NCI-H2081 (cell line): ENCODE results near the gene PLEKHA7.
A peak's percentile ranks its signal among the peaks of the same experiment; 100 is the strongest.

Source experiments
- DNase-seq, 2 experiments: peaks; one replicate each; lab custom pipeline; 2025; lab: John Stamatoyannopoulos, UW

The PLEKHA7 gene

DNA sequence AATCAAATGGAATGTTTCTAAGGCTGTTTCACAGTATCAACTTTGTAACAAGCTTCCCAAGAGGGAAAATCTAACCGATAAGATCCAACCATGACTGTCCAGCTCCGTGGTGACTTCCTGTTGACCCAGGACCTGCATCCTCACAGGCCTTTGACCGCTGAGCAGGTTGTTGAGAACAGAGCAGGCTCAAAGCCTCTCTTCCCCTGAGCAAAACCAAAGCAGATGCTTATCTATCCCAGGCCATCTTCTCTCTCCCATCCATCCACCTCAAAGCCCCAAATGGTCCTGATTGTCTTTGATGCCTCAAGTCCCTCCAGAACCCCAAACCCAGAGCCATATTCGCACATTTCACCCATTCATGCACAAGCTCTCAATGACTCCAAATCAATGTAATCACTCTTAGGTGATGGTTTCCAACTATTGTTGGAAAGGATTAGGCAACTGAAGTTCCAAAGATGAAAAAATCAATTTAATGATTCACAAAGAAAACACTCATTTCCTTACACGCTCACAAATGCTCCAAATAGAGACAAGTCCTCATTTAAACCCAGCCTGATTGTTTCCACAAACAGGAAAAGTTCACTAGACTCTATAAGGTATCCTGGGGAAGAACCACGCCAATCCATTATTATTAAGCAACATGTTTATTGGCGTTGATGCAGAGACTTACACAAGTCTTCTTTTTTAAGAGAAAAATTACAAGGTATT, 227.0 kb downstream of the PLEKHA7 start:
- no peak for DNase-seq

DNA sequence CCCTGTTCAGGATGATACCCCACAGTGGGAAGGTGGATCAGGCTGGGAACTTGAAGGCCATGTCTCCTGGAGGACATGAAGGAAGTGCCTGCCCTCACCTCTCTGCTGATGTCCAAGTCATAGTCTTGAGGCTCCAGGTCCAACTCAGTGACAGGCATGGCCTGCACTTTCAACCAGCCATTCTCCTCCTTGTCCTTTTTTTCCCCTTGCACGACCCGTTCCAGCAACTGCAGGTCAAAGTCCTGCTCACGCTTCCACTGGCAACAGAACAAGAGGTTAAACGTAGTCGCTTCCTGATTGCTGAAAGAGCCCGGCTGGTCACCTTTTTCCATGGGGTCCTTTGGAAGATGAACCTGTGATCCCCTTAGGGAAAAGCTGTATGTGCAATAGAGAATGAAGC, 228.1 kb downstream of the PLEKHA7 start:
- DNase-seq, result no peak

DNA sequence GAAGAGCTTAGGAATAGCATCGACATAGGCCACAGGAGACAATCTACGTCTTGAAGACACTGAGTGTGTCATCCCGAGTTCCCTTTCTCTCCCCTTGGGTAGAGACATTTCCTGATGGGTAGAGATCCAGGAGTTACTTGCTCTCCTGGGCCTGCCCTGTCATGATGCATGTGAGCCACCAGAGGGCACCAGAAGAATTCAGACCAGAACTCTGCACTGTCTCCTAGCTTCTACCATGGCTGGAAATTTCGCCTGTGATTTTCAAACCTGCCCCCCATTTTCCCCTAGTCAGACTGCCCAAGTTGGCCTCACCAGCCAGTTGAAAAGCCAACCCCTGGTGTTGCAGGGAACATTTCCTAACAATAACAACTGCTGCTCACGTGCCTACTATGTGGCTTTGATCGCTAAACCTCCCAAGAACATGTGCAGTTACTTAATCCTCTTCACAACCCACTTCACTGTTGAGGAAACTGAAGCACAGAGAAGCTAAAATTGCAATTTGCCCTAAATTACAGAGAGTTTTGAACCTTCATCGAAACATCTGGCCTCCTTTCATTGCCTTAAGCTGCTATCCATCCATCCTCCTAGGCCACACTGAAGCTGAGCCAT, 228.6 kb downstream of the PLEKHA7 start:
- peak; percentile 48 to 55 for DNase-seq

DNA sequence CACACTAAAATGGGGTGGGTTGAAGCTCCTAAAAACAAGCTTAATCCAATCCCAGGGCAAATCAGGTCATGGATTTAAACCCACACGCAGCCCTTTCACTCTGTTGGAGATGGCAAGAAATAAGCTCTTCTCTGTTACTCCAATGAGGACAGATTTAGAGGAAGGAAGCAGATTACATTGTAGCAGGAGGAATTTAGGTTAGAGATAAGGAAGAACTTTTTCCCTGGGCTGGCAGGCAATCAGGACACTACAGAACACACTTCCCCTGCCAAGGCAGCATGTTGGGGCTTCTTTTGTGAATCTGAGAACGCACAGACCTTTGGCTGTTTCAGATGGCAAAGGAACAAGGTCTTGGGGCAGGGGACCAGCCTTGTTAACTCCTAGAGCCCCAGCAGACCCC, 229.5 kb downstream of the PLEKHA7 start:
- DNase-seq, result no peak

DNA sequence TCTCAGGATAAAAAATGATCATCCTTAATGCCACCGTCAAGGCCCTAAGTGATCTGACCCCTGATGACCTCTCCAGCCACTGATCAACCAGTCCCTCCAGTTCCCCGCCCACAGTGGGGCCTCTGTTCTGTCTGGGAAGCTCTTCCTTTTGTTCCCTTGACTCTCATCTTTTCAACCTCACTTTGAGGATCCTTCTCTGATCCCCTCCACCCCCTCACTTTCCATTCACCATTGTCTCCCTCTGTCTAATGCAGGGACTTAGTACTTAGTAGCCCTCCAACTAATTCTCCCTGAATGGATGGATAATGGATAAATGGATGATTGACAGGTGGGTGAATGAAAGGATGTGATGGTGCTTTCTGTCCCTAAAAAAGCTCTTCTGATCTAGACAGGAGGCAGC, 230.1 kb downstream of the PLEKHA7 start:
- no peak for DNase-seq

DNA sequence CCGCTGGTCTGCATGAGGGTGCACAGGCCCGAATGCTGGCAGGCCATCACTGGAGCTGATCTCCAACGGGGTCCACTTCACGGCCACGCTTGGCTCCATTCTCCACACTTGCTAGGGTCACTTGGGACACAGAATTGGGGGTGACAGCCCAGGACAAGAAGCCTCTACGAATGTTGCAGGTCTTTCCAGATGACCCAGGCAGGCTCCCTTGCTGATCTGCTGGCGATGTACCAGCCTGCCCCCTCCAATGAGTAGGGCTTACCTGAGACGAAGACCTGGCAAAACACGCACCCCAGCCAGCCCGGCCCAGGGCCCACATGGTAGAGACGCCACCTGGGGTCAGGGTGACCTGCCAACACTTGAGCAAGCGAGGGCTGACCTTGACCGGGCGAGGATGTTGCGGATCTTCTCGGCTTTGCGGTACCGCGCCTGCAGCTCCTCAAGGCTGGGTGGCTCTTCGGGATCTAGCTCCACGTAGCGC, 230.9 kb downstream of the PLEKHA7 start:
- DNase-seq, result no peak

DNA sequence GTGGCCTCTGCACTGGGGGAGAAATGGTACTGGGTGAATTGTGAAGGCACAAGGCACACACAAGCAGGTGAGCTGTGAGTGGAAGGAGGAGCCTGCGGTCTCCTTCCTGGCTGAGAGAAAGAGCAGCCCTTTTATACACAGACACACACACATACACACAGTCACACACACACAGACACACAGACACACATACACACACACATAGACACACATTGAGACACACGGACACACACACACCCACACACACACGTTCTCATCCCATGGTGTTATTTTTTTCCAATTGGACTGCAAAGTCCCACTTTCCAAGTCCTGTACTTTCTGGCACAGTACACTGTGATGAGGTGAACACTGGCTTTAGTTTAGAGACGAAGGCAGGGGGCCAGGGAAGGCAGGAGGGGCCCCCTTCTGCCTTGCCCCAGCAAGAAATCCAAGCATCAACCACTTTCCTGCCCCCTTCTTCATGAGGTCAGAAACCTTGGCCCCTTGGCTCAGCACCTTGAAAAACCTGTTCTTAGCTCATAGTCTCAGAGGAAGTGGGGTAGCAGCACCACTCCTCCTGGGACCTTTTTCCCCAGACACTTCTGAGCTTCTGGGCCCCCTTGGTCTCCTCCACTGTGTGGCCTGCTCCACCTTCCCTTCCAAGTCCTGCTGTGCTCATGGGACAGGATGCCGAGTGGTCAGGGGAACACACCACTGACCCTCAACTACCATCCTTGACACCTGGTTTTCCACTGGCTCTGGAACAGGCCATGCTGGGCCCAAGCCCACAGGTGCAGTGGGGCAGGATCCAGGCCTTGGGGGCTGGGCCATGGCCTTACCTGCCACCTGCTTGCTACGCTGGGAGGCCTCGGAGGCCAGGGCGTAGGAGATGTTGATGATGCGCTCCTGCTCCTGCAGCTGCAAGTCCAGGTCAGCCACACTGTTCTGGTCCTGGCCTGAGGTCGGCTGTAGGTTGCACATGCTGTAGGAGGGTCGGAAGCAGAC, 232.0 kb downstream of the PLEKHA7 start:
- DNase-seq, result no peak

DNA sequence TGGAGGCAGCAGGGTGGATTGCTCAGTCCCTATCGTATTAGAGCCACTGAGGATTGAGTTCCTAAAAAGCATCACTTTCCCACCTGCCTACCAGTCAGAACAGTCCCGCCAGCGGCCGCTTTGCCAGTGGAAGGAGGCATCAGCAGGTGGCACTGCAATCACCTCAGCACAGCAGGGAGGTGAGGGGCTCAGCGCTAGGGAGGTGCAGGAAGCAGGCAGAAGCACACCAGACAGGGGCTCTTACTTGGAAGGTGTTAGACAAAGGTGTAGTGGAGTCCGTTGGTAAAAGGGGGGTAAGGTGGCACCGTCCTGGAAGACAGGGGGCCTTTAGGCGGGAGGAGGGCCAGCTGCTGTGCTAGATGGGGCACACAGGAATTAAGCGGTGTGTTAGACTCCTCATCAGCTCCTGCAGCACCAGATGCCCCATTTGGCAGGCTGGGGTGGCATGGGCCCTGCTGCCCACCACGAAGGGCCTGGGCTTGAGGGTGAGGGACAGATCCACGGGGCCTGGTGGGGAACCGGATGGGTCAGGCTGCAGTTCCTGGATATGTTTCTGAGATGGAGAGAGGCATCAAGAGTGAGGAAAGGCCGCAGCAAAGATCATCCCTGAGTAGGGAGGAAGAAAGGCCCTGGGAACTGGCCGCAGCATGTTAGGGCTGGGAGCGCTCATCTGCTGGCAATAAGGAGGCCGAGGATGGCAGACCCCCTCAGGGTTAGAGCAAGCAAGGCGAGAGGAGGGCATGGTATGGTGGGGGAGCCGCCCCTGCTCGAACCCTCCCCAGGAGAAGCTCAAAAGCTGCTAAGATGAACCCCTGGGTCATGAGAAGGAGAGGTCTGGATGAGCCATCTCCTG, 233.3 kb downstream of the PLEKHA7 start:
- DNase-seq, result no peak

DNA sequence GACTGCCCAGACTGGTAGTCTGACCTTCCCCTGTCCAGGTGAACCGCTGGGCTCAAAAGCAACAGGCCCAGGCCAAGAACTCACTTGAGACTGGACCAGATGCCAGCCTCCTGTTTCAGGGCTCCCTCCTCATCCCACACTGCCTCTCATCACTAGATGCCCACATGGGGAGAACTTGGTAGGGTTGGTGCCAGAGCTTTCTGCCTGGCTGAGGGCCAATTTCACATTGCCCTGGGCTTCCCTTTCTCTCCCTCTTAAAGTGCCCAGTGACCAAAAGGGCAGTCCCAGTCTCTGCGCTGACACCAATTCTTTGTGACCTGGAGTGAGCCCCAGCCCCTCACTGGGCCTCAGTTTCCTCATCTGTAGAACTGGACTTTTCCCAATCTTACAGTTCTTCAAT, 234.1 kb downstream of the PLEKHA7 start:
- DNase-seq, result no peak

DNA sequence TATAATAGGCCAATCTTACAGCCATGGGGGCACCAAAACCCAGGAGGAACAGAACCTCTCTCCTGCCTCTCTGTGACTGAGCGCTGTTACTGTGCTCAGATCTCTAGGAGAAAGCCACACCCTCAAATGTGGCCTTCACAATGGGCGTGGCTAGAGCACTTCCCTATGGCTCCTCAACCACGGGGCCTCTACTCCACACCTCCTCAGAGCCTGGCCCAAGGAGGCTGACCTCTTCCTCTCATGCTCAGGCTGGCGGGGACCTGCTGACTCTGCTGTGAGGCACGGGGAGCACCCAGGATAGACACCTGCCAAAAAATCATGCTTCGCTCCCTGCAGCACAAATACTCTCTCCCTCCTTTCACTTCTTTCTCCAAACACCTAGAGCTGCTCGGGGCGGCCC, 234.8 kb downstream of the PLEKHA7 start:
- no peak for DNase-seq

DNA sequence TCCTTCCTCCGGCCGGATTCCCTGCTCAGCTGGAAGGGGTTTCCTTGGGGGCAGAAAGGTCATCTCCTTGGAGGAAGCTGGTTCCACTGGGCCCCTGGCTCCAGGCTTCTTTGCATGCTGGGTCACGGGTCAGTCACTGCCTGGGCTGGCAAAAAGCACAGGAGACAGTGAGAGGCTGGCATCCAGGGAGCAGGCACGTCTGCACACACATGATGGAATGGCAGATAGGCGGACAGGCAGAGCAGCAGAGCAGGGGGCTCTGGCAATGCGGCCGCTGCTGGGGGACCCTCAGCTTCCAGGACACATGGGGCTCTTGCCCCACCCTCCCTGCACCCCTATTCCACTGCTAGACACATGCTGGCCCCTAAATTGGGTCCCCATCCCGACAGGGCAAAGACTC, 235.3 kb downstream of the PLEKHA7 start:
- DNase-seq, result no peak

DNA sequence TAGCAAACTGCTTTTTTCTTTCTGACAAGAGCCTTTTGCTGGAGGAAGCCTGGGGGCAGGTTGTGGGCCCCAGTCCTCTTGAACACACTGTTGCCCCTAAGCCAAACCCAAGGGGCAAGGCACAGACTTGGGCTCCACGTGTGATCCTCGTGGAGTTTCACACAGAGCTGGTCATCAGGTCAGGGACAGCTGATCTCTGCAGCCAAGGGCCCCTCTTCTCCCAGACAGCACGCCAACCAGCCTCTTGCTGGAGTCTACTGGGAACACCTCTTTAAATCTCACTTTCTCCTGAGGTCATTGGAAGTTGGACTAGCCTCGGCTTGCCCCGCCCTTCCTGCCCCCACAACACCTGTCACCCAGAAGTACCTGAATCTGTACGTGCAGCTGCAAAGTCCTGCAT, 235.9 kb downstream of the PLEKHA7 start:
- DNase-seq, result no peak

DNA sequence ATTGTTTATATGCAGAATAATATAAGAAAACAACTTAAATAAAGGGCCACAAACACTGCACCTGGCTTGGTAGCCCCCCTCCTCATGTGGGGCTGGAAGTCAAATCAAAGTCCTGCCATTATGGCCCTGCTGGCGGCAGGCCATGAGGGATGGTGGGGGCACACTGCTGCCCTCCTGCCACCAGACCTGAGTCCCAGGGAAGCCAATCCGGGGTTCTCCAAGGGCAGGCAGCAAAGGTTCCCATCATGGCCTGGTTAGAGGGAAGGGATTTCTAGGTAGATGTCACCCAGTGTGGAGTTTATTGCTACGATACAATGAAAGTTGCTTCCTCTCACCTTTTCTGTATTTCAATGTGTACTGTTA, 236.6 kb downstream of the PLEKHA7 start:
- no peak for DNase-seq

DNA sequence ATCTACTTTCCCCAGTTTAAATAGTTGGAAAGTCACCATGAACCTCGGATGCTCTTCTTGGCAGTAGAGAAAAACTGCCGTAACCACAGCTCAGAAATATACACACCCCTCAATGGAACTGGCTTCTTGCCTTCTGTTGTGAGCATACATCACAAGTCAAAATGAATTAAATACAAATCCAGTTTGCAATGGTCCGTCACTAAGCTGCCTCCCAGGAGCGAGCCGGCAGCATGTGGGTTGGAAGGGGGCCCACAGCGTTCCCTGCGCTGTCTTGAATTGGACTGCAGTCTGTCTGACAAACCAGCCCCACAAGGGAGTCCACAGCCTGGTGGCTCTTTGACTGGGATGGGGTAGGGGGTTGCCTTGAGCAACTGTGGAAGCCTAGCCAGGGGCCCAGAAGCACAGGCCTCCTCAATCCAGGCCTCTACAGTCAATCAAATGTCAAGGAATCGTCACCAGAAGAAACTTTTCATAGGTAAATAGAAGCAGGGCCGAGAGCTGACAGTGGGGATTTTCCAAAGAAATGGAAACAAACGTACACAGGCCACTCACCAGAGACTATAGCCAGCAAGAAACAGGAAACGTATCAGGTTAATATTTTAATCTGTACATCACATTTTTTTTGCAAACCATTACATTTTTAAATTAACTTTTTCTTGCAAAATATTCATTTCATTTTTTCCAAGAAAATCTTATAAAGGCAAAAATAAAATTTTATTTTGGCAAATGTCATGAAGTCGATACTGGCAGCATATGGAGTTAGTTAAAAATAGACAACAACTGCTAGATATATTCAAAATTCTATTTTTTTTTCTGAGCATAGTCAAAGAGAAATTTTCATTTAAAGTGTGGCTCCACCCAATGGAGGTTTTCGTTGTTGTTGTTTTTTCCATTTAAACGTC, 237.3 kb downstream of the PLEKHA7 start:
- no peak for DNase-seq

DNA sequence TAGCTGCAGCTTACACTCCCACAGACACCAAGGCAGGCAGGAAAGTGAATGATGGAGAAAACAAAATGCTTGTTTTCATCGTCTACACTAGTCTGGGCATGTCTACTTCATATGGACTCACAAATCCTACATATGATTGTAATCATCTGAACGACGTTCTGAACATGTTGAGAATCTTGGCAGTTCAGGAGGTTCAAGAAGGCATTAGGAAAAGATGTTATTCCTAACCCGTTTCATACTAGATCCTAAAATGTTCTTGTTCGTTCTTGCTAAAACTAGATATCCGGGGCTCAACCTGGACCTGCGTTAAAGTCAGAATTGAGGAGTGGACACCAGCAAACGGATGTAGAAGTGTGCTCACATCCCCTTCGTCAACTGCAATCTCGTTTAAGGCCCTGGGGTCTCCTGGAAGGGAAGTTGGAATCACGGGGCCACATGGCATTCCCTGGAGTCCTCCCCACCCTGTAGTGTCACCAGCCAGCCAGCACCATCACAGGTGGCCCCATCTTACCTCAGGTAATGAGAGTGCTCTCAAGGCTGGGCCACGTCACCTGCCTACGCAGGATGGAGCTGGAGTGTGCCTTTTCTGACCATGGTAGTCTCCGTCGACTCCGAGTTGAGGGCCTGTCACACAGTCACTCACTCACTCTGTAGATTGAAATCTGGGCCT, 238.5 kb downstream of the PLEKHA7 start:
- no peak for DNase-seq

DNA sequence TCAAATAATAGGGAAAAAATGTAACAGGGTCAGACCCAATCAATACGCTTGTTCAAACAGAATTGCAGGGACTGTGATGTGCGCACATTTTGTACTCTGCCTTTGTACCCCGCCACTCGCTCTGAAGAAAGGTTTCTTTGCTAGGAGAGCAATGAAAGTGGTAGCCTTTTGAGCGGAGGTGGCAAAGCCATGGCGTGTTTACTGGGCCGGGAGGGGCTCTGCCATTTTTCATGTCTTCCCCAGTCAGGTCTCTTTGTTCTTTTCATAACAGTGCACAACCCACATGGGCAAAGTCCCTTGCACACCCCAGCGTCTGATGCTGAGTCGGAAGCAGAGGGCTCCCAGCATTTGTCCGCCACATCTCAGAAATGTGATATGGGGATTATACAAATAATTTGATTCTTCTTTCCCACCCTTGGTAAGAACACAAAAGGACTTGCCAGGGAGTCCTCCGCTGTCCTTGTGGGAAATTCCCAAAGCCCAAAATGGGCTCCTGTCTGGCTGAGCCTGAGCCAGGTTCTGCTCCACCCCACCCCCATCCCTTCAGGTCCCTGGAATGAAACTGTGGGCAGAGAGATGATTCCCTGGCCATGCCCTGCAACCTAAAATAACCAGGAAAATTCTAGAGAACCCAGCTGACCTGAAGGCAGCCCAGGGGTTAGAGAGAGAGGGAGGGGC, 239.1 kb downstream of the PLEKHA7 start:
- no peak for DNase-seq

DNA sequence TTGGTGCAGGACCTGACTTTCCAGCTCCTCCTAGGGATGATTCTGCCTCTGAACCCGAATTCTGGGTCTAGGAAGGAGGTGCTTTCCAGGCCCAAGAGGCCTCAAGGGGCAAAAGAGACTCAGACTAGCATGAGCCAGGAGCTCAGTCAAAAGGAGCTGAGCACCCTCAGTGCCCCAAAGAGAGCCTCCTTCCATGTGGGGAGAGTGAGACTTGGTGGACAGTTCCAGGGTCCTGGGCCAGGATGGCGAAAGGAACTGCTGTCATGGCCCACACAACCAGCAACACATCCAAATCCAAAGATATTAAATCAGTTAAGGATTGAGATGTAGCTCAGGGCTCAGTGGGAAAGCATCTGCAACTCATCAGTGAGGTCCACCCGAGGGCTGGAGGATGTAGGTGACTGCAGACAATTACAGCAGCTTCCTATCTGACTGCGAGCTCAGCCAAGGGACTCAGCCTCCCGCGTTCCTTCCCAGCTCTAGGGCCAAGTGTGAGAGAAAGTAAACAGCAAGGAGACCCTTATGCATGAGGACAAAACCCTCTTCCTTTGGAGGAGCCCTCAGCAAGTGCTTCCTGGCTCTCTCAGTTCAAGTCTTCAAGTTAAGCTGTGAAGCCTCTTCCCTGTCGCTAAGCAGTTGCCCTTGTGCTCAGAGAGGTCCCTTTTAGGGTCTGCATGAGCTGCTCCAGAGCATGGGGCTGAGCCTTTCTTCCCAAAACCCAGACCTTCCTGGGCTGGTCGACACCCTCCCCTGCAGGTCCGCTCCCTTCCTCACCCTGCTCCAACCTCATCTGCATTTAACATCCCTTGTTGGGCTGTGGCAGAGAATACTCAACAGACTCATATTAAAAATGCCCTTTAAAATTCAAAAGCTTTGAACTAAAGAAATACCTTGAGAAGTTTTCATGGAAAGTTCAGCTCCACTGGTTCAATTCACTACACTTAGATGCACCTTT, 240.0 kb downstream of the PLEKHA7 start:
- DNase-seq, result no peak

DNA sequence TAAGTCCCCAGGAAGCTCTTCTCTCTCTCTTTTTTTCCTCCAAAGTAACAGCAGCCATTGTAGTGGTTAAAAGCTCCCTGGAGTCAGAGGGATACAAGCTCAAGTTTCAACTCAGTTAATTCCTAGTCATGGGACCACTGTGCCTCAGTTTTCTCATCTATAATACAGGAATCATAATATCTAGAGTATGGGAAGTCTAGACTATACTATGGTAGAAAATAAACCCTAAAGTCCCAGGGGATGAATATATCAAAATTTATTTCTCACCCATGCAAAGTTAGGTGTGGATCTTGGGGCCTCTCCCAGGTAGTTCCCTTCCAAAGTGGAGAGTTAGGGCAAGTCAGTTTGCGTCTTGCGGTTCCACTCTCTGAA, 242.1 kb downstream of the PLEKHA7 start:
- DNase-seq, result no peak
